ENCODE data around the gene HEBP1.
A peak's percentile ranks its signal among the peaks of the same experiment; 100 is the strongest.

HEBP1 gene

DNA sequence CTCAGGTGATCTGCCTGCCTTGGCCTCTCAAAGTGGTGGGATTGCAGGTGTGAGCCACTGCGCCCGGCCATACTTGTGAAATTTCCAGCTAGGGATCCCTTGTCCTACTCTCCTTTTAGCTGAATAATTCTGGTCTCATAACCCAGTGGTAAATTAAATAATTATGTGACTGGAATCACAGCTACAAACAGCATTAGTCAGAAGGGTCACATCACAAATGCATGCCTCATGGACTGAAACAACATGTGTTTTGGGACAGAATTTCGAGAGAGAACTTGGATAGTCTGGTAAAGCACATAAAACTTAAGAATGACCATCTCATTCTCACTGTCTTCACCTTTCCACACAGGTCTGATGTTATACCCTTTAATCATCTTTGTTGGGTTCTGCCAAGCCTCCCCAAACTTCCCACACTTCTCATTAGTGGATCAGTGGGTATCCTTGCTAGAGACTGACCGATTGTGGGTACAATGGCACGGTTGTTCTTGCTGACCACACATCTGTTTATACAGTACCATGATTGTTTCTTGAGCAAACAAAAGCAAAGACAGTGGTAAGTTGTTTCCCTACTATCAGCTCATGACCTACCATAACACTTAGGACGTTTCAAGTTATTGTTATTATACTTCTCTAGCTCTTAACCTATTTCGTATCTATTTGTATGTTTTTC is 53.2 kb downstream of the HEBP1 start:
- no peak for DNase-seq

DNA sequence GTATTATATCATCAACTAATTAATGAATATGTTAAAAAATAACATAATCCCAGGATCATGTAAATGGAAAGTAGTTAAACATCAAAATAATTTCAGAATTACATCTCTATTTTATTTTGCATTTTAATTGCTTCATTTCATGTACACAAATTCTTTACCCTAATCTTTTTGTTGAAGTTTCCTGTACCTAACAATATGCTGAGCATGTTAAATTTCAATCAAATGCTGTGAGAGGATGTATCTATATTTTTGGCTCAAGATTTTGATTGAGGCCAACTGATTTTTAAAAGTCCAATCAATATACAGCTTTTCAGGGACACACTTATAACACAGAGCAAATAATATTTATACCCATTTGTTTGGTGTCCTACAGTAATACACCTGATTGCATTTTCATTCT is 54.5 kb downstream of the HEBP1 start:
- DNase-seq = no peak

GRCh38 chr12:12943586-12944260 is 56.3 kb downstream of the HEBP1 start:
- no peak for DNase-seq

- no peak for DNase-seq
These were observed 58.4 kb downstream of the HEBP1 start for GRCh38 chr12:12941450-12942350.

DNA sequence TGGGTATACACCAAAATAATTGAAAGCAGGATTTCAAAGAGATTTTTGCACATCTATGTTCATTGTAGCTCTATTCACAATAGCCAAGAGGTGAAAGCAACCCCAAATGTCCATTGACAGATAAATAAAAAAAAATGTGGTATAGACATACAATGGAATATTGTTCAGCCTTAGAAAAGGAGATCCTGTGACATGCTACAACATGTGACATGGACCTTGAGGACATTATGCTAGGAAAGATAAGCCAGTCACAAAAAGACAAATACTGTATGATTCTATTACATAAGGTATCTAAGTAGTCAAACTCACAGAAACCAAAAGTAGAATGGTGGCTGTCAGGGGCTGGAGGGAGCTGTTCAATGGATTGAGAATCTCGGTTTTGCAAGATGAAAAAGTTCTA is 60.2 kb downstream of the HEBP1 start:
- DNase-seq = no peak

DNA sequence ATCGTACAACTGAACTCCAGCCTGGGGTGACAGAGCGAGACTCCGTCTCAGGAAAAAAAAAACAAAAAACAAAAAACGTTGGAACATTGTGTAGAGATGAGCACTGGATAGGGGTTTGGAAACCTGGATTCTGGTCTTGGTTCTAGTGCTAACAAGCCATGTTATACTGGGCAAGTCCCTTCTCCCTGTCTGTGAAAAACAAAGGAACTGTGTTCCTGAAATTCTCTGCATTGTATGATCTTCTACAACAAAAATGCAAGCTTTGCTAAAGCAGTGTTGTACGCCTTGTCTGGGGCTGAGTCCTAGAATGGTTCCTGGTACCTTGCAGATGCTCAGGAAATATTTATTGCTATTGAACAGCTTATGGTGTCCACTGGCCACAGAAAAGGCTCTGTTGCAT is 61.5 kb downstream of the HEBP1 start:
- no peak for DNase-seq

DNA sequence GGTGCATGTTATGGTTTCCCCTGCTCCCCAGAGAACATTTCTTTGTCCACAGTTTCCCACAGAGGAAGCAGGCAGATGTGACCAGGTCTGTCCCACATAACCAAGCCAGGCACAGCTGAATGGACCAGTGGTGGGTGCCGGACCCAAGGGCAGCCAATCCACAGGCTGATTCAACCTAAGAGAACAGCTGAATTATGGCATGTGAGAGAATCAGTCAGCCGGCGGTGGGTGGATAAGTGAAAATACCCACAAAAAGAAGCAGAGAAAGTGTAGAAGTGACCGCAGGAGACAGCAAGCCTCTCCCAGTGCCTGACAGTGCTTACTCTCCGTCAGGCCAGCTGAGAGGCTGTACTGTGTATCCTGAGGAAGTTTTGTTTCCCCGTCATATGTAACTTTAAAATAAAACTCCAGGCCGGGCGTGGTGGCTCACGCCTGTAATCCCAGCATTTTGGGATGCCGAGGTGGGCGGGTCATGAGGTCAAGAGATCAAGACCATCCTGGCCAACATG is 63.0 kb downstream of the HEBP1 start:
- DNase-seq = no peak

DNA sequence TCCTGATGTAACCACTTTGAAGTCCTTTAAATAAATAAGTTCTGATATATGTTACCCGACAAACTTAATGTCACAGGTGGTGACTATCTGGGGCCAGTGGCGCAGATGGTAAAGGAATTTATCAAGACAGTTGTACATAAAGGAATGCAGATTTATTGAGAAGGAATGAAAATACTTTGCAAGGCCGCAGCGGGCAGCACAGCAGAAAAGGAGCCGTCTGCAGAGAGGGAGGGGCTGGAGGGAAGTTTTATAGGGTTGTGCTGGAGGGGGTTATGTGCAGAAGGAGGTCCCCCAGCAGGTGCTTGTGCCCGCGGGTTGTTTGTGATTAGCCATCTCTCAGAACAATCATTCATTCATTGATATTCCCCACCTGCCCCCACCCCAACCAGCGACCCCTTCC is 65.5 kb downstream of the HEBP1 start:
- no peak for DNase-seq

GRCh38 chr12:12933742-12934141 is 66.3 kb downstream of the HEBP1 start:
- DNase-seq = no peak

DNA sequence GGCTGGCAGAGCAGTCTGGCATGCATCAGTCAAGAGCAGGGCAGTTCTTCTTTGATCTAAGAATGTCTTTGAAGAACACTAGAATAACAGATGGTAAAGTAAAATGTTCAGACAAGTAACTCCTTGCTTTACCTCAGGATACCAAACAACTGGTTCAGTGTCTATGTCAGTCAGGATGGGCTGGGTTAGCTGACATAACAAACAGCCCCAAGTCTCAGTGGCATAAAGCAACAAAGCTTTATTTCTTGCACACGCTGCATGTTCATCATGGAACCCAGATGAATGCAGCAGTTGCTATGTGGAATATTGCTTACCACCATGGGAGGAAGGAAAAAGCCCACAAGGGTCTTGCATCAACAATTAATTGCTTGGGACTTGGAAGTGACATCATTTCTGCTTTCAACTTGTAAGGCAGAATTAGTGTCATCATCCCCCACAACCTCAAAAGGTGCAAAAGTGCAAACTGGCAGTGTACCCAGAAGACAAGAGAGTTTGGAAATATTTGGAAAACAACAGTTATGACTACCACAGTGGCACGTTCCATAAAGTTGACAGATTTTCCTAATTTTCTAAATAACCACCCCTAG is 69.3 kb downstream of the HEBP1 start:
- DNase-seq = no peak

GRCh38 chr12:12929696-12930095 is 70.4 kb downstream of the HEBP1 start:
- DNase-seq = no peak

DNA sequence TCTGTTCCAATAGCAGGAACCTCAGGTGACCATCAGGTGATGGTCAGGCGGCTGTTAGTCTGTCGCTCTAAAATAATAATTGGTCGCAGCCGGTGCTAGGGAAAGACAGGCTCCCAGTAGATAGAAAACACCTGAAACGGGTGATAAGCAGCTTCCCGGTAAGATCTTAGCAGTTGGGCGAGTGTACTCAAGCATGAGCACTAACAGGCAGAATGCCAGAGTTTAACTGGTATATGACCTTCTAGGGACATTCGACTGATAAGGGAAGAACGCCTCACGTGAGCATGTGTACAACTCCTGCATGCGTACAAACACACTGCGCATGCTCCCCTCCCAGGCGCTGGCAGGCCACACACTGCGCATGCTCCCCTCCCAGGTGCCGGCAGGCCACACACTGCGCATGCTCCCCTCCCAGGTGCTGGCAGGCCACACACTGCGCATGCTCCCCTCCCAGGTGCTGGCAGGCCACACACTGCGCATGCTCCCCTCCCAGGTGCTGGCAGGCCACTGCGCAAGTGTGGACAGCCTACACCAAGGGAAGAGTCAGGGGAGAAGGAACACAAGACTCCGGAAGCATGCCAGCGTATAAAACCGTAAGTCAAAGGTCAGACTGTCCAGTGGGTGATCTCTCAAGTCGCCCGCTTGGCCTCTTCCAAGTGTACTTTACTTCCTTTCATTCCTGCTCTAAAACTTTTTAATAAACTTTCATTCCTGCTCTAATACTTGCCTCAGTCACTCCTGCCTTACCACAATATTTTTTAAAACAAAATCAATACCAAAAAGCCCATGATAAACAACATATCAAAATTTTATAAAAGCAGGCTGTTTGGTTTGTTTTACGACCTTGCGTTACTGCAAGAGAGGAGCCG is 72.6 kb downstream of the HEBP1 start:
- DNase-seq = peak; percentile 68

GRCh38 chr12:12926571-12927071 is 73.4 kb downstream of the HEBP1 start:
- DNase-seq = no peak

DNA sequence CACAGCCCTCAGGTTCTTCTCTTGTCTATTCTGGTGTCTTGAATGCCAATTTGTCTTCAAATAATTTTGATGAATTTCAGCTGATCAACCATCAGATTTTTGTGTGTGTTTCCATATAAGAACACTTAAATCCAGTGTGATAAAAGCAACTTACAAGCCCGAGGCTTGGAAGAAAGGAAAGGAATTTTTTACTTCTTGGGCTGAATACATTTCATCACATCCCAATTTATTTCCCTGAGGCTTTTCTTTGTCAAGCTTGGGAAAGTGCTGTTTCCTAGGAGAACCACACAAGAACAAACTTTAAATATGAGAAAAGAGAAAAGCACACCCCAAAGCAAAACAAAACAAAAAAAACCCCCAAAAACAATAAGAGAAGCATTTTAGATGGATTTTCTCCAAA is 74.7 kb downstream of the HEBP1 start:
- no peak for DNase-seq
